ENCODE measurements around the gene MBLAC1. TPM values are rescaled to one million over a fixed set of nuclear protein-coding genes. Genes with fewer than 3 reads are reported as not detected.

Gene MBLAC1
- total and polyA plus RNA-seq, 10 of the 15 experiments (the other 5 are each of a cell fraction or from before 2014, with no cell fraction given) = 0.24 to 3.2 (median 1.8) TPM; not detected in 1

GRCh38 chr7:100107125-100107737, 19.5 kb upstream of the MBLAC1 start:
- ChIA-PET RAD21 (ENCODE audit: unreplicated experiment) (no interaction called here), SMC1A (ENCODE audit: uncharacterized antibody, unreplicated experiment) (no interaction called here), POLR2A (no interaction called here), CTCF (no interaction called here)
- Histone ChIP-seq H3K27ac (ENCODE audit: control insufficient read depth, insufficient read depth) (no peak overlapping the region), H3K9me3 (replicated peaks; ENCODE audit: control insufficient read depth, insufficient read depth, low read length) (no peaks in the 10 kb centered on the region), H3K4me1 (ENCODE audit: control insufficient read depth, insufficient read depth, low read length) (peaks cover 4% of the 10 kb centered on the region), H3K4me2 (ENCODE audit: control insufficient read depth, insufficient read depth) (no peak overlapping the region), H4K20me1 (ENCODE audit: control insufficient read depth, insufficient read depth) (no peaks in the 10 kb centered on the region), H2AFZ (ENCODE audit: control insufficient read depth, low read depth, low read length) (no peak overlapping the region), H3K79me2 (ENCODE audit: control insufficient read depth, insufficient read depth, low read length) (peaks cover 3% of the 10 kb centered on the region), H3K4me3 (no peak overlapping the region), H3K27me3 (replicated peaks in 1 of 2; ENCODE audit: control insufficient read depth in 2 of 2, insufficient read depth in 2 of 2, low read length in 1 of 2) (no peaks in the 10 kb centered on the region), H3K9ac (ENCODE audit: control insufficient read depth, insufficient read depth, low read length) (no peak overlapping the region), H3K36me3 (ENCODE audit: control insufficient read depth in 2 of 2, insufficient read depth in 2 of 2, low read length in 1 of 2) (peaks cover 5 to 9% of the 10 kb centered on the region in 2 experiments; a peak in 3 of 4 replicates)
- no TSS peak for BruUV-seq (replicated peaks)
- no peak for TF ChIP-seq POU2F2 (IDR thresholded peaks at IDR 0.05; ENCODE audit: borderline replicate concordance, low read depth, low read length)
- TF ChIP-seq, protein P1, sequence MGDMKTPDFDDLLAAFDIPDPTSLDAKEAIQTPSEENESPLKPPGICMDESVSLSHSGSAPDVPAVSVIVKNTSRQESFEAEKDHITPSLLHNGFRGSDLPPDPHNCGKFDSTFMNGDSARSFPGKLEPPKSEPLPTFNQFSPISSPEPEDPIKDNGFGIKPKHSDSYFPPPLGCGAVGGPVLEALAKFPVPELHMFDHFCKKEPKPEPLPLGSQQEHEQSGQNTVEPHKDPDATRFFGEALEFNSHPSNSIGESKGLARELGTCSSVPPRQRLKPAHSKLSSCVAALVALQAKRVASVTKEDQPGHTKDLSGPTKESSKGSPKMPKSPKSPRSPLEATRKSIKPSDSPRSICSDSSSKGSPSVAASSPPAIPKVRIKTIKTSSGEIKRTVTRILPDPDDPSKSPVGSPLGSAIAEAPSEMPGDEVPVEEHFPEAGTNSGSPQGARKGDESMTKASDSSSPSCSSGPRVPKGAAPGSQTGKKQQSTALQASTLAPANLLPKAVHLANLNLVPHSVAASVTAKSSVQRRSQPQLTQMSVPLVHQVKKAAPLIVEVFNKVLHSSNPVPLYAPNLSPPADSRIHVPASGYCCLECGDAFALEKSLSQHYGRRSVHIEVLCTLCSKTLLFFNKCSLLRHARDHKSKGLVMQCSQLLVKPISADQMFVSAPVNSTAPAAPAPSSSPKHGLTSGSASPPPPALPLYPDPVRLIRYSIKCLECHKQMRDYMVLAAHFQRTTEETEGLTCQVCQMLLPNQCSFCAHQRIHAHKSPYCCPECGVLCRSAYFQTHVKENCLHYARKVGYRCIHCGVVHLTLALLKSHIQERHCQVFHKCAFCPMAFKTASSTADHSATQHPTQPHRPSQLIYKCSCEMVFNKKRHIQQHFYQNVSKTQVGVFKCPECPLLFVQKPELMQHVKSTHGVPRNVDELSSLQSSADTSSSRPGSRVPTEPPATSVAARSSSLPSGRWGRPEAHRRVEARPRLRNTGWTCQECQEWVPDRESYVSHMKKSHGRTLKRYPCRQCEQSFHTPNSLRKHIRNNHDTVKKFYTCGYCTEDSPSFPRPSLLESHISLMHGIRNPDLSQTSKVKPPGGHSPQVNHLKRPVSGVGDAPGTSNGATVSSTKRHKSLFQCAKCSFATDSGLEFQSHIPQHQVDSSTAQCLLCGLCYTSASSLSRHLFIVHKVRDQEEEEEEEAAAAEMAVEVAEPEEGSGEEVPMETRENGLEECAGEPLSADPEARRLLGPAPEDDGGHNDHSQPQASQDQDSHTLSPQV (IDR thresholded peaks at IDR 0.05) = no peak
- TF ChIP-seq, protein P2, sequence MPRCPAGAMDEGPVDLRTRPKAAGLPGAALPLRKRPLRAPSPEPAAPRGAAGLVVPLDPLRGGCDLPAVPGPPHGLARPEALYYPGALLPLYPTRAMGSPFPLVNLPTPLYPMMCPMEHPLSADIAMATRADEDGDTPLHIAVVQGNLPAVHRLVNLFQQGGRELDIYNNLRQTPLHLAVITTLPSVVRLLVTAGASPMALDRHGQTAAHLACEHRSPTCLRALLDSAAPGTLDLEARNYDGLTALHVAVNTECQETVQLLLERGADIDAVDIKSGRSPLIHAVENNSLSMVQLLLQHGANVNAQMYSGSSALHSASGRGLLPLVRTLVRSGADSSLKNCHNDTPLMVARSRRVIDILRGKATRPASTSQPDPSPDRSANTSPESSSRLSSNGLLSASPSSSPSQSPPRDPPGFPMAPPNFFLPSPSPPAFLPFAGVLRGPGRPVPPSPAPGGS (IDR thresholded peaks at IDR 0.05; ENCODE audit: borderline replicate concordance, insufficient read depth, low read depth, low read length, poor library complexity, severe bottlenecking) = no peak
- TF ChIP-seq MTA3 (IDR thresholded peaks at IDR 0.05; ENCODE audit: borderline replicate concordance, low read length) = no peak
- no peak for TF ChIP-seq SUPT20H (IDR thresholded peaks at IDR 0.05; ENCODE audit: borderline replicate concordance, control insufficient read depth, low read depth, low read length)
- TF ChIP-seq ZNF24 (IDR thresholded peaks at IDR 0.05) = no peak
- TF ChIP-seq CHD2 (IDR thresholded peaks at IDR 0.05; ENCODE audit: borderline replicate concordance, low read depth, low read length) = no peak
- intact Hi-C loops (cut with micrococcal nuclease; ENCODE audit: unreplicated experiment) = no loop called here
- in situ Hi-C loops (cut with MboI) = no loop called here
- FAIRE-seq (no peak), ATAC-seq (no peak), DNase-seq (ENCODE audit: low read depth, low spot score) (no peak)
- WGBS (ENCODE audit: insufficient coverage, insufficient replicate concordance, low lambda C conversion rate, missing lambda C conversion rate) = 96% methylated on average over 23 of the region's 25 CpGs

All from GM12878 (cell line).